Retinal pigment epithelial cell (primary cell): ENCODE measurements around the gene EPB41L5.
"Not testable (repeated sequence)": the region's sequence is repeated elsewhere in the genome, so short reads cannot be mapped to it uniquely, and the experiment has no call there.

Source experiments
- DNase-seq: peaks from one replicate; pipeline ENCODE4 v3.0.0-alpha.2; 2010; ENCODE audit warnings: low read depth
- H3K4me3 ChIP-seq: 2 replicates; pipeline ENCODE4 v1.5.1; 2011; ENCODE audit warnings: mild to moderate bottlenecking, low read length, control low read depth, moderate library complexity
- TF ChIP-seq, protein P1 (sequence below): conservative IDR thresholded peaks from 2 replicates; pipeline ENCODE4 v1.5.1; 2011; ENCODE audit warnings: low read depth, low read length, control low read depth, inconsistent platforms

The EPB41L5 gene

DNA sequence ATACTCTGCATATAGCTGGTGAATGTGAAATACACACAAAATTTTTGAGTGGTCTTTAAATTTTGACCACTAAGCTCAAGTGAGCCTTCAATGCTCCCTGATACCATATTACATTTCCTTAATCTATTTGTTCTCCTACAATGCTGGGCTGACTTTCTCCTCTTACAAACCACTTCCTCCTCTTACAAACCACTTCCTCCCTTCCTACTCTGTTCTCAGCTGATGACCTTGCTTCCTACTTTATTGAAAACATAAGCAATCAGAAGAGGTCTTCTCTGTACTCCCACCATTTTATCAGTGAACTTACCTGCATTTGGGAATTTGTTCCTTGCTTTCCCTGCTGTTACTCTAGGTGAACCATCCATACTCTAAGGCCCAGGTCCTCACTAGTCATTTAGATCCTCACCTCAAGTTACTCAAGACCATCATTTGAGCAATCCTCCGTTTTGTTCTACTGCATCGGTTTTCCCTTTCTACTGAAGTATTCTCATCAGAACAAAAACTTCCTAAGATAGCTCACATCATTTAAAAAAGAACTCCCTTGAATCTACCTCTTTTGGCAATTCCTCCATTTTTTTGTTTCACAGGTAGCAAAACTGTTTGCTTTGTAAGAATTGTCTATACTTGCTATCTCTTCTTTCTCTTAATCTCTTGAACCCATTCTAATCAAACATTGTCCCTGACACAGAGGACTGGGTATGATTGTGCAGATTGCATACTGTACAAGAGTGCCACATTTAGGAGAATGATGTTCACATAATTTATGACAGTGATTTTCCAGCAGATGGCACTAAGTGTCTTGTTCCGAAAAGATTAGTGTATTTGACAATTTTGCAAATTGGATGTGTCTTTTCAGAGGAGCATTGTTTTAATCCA lies 96.5 kb downstream of the EPB41L5 start:
- no peak overlapping the region for H3K4me3 ChIP-seq
- DNase-seq: no peak
- TF ChIP-seq, protein P1, sequence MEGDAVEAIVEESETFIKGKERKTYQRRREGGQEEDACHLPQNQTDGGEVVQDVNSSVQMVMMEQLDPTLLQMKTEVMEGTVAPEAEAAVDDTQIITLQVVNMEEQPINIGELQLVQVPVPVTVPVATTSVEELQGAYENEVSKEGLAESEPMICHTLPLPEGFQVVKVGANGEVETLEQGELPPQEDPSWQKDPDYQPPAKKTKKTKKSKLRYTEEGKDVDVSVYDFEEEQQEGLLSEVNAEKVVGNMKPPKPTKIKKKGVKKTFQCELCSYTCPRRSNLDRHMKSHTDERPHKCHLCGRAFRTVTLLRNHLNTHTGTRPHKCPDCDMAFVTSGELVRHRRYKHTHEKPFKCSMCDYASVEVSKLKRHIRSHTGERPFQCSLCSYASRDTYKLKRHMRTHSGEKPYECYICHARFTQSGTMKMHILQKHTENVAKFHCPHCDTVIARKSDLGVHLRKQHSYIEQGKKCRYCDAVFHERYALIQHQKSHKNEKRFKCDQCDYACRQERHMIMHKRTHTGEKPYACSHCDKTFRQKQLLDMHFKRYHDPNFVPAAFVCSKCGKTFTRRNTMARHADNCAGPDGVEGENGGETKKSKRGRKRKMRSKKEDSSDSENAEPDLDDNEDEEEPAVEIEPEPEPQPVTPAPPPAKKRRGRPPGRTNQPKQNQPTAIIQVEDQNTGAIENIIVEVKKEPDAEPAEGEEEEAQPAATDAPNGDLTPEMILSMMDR: no peak

DNA sequence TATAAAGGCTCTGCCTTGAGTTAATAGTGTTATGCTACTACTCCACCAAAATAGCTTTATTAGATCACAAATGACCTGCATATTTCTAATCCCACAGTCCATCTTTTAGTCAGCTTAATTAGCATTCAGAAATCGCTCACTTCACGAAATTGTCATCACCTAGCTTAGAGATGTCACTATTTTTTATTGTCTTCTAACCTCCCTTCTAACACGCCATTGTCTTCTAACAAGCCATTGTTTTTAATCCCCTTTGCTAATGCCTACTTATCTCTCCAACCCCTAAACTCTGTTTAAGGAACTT lies 97.1 kb downstream of the EPB41L5 start:
- H3K4me3 ChIP-seq: no peak overlapping the region
- TF ChIP-seq, protein P1: no peak
- DNase-seq: no peak

DNA sequence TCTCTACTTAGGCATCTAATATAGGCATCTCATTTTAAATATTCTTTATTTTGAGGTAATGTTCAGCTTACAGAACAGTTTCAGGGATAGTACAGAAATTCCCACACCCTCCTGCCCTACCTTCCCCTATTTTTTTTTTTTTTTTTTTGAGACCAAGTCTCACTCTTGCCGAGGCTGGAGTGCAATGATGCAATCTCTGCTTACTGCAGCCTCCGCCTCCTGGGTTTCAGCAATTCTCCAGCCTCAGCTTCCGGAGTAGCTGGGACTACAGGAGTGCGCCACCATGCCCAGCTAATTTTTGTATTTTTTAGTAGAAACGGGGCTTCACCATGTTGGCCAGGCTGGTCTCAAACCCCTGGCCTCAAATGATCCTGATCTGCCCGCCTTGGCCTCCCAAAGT lies 97.6 kb downstream of the EPB41L5 start:
- no peak overlapping the region for H3K4me3 ChIP-seq
- TF ChIP-seq, protein P1: no peak
- no peak for DNase-seq

DNA sequence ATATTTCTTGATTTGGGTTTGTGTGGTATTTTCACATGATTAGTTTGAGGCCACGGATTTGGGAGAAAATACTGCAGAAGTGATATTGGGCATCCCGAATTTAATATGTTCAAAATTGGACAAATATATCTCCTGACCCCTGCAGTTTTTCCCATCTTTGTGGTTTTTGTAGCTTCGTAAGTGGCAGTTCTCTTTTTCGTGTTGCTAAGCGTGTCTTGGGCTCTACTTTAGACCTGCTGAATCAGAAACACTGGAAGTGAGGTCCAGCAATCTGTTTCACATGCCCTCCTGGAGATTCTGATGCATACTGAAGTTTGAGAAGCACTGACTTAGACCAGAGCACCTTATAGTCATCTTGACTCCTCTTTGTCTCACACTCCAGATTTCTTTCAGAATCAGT lies 98.3 kb downstream of the EPB41L5 start:
- DNase-seq: no peak
- H3K4me3 ChIP-seq: no peak overlapping the region
- TF ChIP-seq, protein P1: no peak

DNA sequence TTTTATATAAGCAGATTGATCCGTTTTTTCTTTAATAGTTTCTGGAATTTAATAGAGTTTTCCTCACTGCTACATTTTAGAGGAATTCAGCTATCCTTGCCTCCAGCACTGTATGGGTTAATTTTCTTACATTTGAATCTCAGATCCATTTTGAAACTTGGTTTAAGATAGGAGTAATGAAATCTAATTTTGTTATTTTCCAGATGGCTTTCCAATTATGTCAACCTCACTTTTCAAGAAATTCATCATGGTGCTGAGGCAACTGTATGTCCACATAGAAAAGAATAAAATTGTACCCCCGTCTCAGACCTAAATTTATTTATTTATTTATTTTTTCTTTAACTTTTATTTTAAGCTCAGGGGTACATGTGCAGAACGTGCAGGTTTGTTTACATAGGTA lies 105.1 kb downstream of the EPB41L5 start:
- H3K4me3 ChIP-seq: no peak overlapping the region
- DNase-seq: no peak
- TF ChIP-seq, protein P1: no peak

DNA sequence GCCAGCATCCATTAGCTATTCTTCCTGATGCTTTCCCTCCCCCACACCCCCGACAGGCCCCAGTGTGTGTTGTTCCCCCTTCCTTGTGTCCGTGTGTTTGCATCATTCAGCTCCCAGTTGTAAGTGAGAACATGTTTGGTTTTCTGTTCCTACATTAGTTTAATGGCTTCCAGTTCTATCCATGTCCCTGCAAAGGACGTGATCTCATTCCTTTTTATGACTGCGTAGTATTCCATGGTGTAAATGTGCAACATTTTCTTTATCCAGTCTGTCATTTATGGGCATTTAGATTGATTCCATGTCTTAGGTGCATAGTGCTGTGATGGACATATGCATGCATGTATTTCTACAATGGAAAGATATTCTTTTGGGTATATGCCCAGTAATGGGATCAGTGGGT lies 105.6 kb downstream of the EPB41L5 start:
- TF ChIP-seq, protein P1: no peak
- DNase-seq: no peak
- no peak overlapping the region for H3K4me3 ChIP-seq

DNA sequence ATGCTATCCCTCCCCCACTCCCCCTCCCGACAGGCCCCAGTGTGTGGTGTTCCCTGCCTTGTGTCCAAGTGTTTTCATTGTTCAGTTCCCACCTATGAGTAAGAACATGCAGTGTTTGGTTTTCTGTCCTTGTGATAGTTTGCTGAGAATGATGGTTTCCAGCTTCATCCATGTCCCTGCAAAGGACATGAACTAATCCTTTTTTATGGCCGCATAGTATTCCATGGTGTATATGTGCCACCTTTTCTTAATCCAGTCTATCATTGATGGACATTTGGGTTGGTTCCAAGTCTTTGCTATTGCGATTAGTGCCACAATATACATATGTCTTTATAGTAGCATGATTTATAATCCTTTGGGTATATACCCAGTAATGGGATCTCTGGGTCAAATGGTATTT lies 108.5 kb downstream of the EPB41L5 start:
- not testable (repeated sequence) for DNase-seq, H3K4me3 ChIP-seq
